Mesenchymal stem cell (in vitro differentiated cells and primary cell): ENCODE data around the gene RIN3.

ENCODE experiments used
- DNase-seq: peaks from one replicate; pipeline ENCODE4 v3.0.0-alpha.2; 2013
- H2AFZ ChIP-seq: one replicate; pipeline ENCODE4 v1.6.1; 2013; ENCODE audit warnings: low read depth, mild to moderate bottlenecking, control low read depth, inconsistent platforms, low read length, moderate library complexity
- H2AK5ac ChIP-seq: 2 replicates; pipeline ENCODE4 v1.6.1; 2013; ENCODE audit warnings: low read length, moderate library complexity, mild to moderate bottlenecking, inconsistent platforms; ENCODE audit not compliant: severe bottlenecking
- H2BK120ac ChIP-seq: one replicate; pipeline ENCODE4 v1.6.1; 2013; ENCODE audit warnings: low read depth, mild to moderate bottlenecking, inconsistent platforms, low read length, moderate library complexity
- H2BK12ac ChIP-seq, 2 experiments: one replicate each; pipeline ENCODE4 v1.6.1; 2013; ENCODE audit warnings: inconsistent platforms in 2 of 2, low read length in 2 of 2, mild to moderate bottlenecking in 2 of 2, moderate library complexity in 2 of 2, control low read depth in 1 of 2
- H2BK15ac ChIP-seq: one replicate; pipeline ENCODE4 v1.6.1; 2013; ENCODE audit warnings: mild to moderate bottlenecking, low read depth, inconsistent platforms; ENCODE audit not compliant: poor library complexity, severe bottlenecking
- H2BK5ac ChIP-seq: 2 replicates; pipeline ENCODE4 v1.6.1; 2013; ENCODE audit warnings: low read depth, mild to moderate bottlenecking, low read length, control low read depth, inconsistent platforms; ENCODE audit not compliant: poor library complexity, severe bottlenecking
- H3K14ac ChIP-seq, 2 experiments: one replicate each; pipeline ENCODE4 v1.6.1; 2013; ENCODE audit warnings: inconsistent platforms in 2 of 2, low read length in 2 of 2, control low read depth in 1 of 2, mild to moderate bottlenecking in 1 of 2, moderate library complexity in 1 of 2
- H3K18ac ChIP-seq, 2 experiments: one replicate each; pipeline ENCODE4 v1.6.1; 2013; ENCODE audit warnings: inconsistent platforms in 2 of 2, low read length in 2 of 2, control low read depth in 1 of 2, low read depth in 1 of 2, mild to moderate bottlenecking in 1 of 2
- H3K23ac ChIP-seq, 2 experiments: one replicate each; pipeline ENCODE4 v1.6.1; 2013; ENCODE audit warnings: inconsistent platforms in 2 of 2, low read length in 2 of 2, mild to moderate bottlenecking in 2 of 2, moderate library complexity in 2 of 2, control low read depth in 1 of 2
- H3K27ac ChIP-seq: 2 replicates; pipeline ENCODE4 v1.5.1; 2013; ENCODE audit warnings: mild to moderate bottlenecking, moderate library complexity, low read length, control low read depth, inconsistent platforms; ENCODE audit not compliant: poor library complexity, severe bottlenecking
- H3K27me3 ChIP-seq, 2 experiments: 2 replicates each; pipeline versions ENCODE4 v1.6.1 to v1.7.0; 2013; ENCODE audit warnings: low read length in 2 of 2, mild to moderate bottlenecking in 2 of 2, moderate library complexity in 2 of 2, control low read depth in 1 of 2, inconsistent platforms in 1 of 2; ENCODE audit not compliant: control insufficient read depth in 1 of 2, insufficient read depth in 1 of 2
- H3K36me3 ChIP-seq, 2 experiments: 2 replicates each; pipeline versions ENCODE4 v1.6.1 to v1.7.0; 2013; ENCODE audit warnings: low read length in 2 of 2, control low read depth in 1 of 2, inconsistent platforms in 1 of 2, low read depth in 1 of 2, mild to moderate bottlenecking in 1 of 2; ENCODE audit not compliant: insufficient read depth in 2 of 2, control insufficient read depth in 1 of 2
- H3K4ac ChIP-seq, 2 experiments: one replicate each; pipeline ENCODE4 v1.6.1; 2013; ENCODE audit warnings: inconsistent platforms in 2 of 2, low read length in 2 of 2, mild to moderate bottlenecking in 2 of 2, moderate library complexity in 2 of 2, control low read depth in 1 of 2, low read depth in 1 of 2
- H3K4me1 ChIP-seq: 2 replicates; pipeline ENCODE4 v1.6.1; 2013; ENCODE audit warnings: low read depth, low read length, control low read depth; ENCODE audit not compliant: control insufficient read depth, insufficient read depth
- H3K4me2 ChIP-seq: 2 replicates; pipeline ENCODE4 v1.6.1; 2013; ENCODE audit warnings: low read length, mild to moderate bottlenecking, inconsistent platforms; ENCODE audit not compliant: poor library complexity, severe bottlenecking
- H3K4me3 ChIP-seq, 2 experiments: 2 replicates each; pipeline versions ENCODE4 v1.5.1 to v1.7.0; 2013; ENCODE audit warnings: low read length in 2 of 2, mild to moderate bottlenecking in 2 of 2, control low read depth in 1 of 2, low read depth in 1 of 2; ENCODE audit not compliant: insufficient read depth in 1 of 2
- H3K79me1 ChIP-seq: replicated peaks from 2 replicates; pipeline ENCODE4 v1.6.1; 2013; ENCODE audit warnings: mild to moderate bottlenecking, control low read depth, low read length, inconsistent platforms; ENCODE audit not compliant: poor library complexity, severe bottlenecking
- H3K9ac ChIP-seq: 2 replicates; pipeline ENCODE4 v1.7.0; 2013; ENCODE audit warnings: mild to moderate bottlenecking, low read length, moderate library complexity
- H3K9me3 ChIP-seq: 2 replicates; pipeline ENCODE4 v1.7.0; 2013; ENCODE audit warnings: mild to moderate bottlenecking, low read length; ENCODE audit not compliant: control insufficient read depth
- H4K8ac ChIP-seq: one replicate; pipeline ENCODE4 v1.6.1; 2013; ENCODE audit warnings: inconsistent platforms, mild to moderate bottlenecking, low read length, moderate library complexity
- H4K91ac ChIP-seq: one replicate; pipeline ENCODE4 v1.6.1; 2013; ENCODE audit warnings: mild to moderate bottlenecking, low read length, inconsistent platforms
- WGBS: methylation state at CpG from one replicate; pipeline ENCODE4 v1.1.7; 2013; ENCODE audit warnings: mixed read lengths; 5-methylcytosine and 5-hydroxymethylcytosine counted together

The RIN3 gene

DNA sequence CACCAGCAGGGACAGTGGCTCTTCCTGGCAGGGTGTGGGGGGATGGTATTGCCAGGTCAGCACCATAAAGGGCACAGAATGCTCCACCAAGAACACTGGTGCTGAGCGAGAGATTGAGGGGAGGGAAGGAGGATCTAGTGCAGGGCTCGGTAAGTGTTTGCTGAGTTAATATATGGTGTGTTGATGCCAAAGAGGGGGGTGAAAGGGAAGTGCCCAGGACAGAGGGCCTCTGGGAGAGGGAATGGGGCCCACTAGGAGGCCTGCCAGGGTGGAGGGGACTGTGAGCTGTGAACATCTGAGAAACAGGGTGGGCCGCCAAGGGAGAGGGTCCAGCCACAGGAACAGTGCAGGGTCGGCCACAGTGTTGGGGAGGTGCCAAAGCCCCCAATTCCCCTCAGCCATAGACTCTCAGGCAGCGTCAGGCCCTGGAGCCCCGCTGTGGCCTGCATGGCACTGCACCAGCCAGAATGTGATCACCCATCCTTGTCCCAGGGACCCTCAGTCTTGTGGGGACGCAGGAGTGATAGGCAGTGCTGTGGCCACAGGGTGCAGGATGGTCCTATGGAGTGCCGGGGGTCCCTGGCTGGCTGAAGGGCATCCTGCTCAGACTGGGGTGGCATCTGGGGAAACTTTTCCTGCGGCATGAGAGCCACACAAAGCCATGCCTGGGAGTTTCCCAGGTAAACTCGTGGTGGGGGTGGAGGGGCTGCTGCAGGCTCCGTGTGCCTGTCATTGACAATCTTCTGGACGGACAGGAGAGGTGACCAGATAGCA is 11.9 kb downstream of the RIN3 start:
- no peak overlapping the region for H2BK5ac ChIP-seq
- peak overlapping the region; percentile 54 for H2BK15ac ChIP-seq
- H3K27ac ChIP-seq = no peak overlapping the region
- no peak overlapping the region for H2AK5ac ChIP-seq
- no peak overlapping the region for H3K4me2 ChIP-seq
- peak overlapping the region; percentile 83 for H4K91ac ChIP-seq
- H3K36me3 ChIP-seq = peaks cover 12 to 13% of the 10 kb centered on the region in 2 experiments
- no peak for DNase-seq
- peak overlapping the region; percentile 37 to 55 for H3K18ac ChIP-seq
- WGBS = 96% methylated on average over 11 of the region's 12 CpGs
- no peak overlapping the region for H3K9ac ChIP-seq
- no peaks in the 10 kb centered on the region for H3K27me3 ChIP-seq
- H3K4ac ChIP-seq = no peak overlapping the region
- H2AFZ ChIP-seq = no peak overlapping the region
- peaks cover 51% of the 10 kb centered on the region for H3K79me1 ChIP-seq
- no peak overlapping the region for H2BK120ac ChIP-seq
- H4K8ac ChIP-seq = peak overlapping the region; percentile 80
- no peaks in the 10 kb centered on the region for H3K9me3 ChIP-seq
- H3K23ac ChIP-seq = no peak overlapping the region
- peaks cover 12% of the 10 kb centered on the region for H3K4me1 ChIP-seq
- peak overlapping the region in 1 of 2 experiments; percentile 38 for H2BK12ac ChIP-seq
- H3K14ac ChIP-seq = peak overlapping the region in 1 of 2 experiments; percentile 77
- no peak overlapping the region for H3K4me3 ChIP-seq

DNA sequence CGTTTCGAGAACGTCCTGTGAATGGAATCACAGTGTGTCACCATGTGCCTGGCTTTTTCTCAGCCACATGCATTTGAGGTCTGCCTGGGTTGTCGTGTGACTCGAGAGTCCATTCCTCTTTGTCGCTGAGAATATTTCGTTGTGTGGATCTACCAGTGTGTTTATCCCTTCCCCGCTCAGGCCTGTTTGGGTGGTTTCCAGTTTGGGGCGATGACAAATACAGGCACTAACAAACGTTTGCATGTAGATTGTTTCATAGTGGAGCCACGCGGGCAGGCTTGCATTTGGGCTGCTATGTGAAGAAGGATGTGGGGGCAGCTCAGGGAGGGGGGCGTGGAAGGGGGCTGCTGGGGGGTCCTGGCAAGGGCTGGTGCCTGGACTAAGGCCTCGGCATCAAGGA is 14.1 kb downstream of the RIN3 start:
- Histone ChIP-seq H3K79me1 (peaks cover 55% of the 10 kb centered on the region), H3K27ac (no peak overlapping the region)

DNA sequence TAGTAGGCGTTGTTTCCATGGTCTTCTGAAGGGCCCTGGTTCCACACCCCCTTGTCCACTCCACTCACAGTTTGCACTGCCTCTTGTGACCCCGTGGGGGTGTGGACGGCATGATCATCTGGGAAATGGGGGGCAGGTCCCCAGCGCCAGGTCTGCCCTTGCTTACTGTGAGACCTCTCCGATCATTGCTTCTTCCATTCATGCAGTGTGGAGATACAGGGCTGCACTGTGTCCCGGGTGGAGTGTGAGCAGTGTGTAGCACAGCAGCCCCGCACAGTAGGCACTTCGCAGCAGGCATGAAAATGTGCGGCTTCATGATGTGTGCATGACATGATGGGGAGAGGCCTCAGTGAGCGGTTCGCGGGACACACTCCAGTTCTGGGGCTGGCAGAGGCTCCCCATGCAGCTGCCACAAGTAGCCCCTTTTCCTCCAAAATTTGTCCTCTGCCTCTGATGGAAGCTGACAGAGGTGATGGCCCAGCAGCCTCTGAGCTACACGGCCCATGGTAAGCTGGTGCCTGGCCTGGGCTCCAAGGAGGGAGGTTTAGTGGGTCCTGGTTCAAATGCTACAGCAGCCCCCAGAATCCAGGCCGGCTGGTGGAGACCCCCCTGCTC is 15.0 kb downstream of the RIN3 start:
- Histone ChIP-seq H3K36me3 (peaks cover 0 to 12% of the 10 kb centered on the region in 2 experiments), H3K4me1 (peaks cover 20% of the 10 kb centered on the region), H2BK5ac (no peak overlapping the region), H2AFZ (no peak overlapping the region), H4K8ac (peak overlapping the region; percentile 4), H4K91ac (no peak overlapping the region), H2BK12ac (no peak overlapping the region), H3K4ac (no peak overlapping the region), H3K27me3 (no peaks in the 10 kb centered on the region), H3K79me1 (peaks cover 55% of the 10 kb centered on the region), H3K9ac (no peak overlapping the region), H2BK15ac (no peak overlapping the region), H2AK5ac (no peak overlapping the region), H3K4me3 (no peak overlapping the region), H3K4me2 (no peak overlapping the region), H3K18ac (no peak overlapping the region), H3K23ac (no peak overlapping the region), H2BK120ac (no peak overlapping the region), H3K27ac (no peak overlapping the region), H3K9me3 (no peaks in the 10 kb centered on the region), H3K14ac (no peak overlapping the region)
- WGBS = 97% methylated on average over 14 of the region's 14 CpGs
- no peak for DNase-seq

More for the DNA sequence above, 14.1 kb downstream of the RIN3 start:
- H4K8ac ChIP-seq = no peak overlapping the region
- H2AFZ ChIP-seq = no peak overlapping the region
- no peak overlapping the region for H3K14ac ChIP-seq
- no peak overlapping the region for H2AK5ac ChIP-seq
- no peaks in the 10 kb centered on the region for H3K9me3 ChIP-seq
- H3K4me2 ChIP-seq = no peak overlapping the region
- H2BK120ac ChIP-seq = no peak overlapping the region
- H3K36me3 ChIP-seq = peaks cover 0 to 12% of the 10 kb centered on the region in 2 experiments
- 86% methylated on average over 14 of the region's 14 CpGs for WGBS
- no peak overlapping the region for H4K91ac ChIP-seq
- peaks cover 19% of the 10 kb centered on the region for H3K4me1 ChIP-seq
- H2BK15ac ChIP-seq = no peak overlapping the region
- no peak overlapping the region for H3K4ac ChIP-seq
- H3K4me3 ChIP-seq = no peak overlapping the region
- peak; percentile 36 for DNase-seq
- H3K18ac ChIP-seq = no peak overlapping the region
- H2BK5ac ChIP-seq = no peak overlapping the region
- H3K23ac ChIP-seq = no peak overlapping the region
- H3K27me3 ChIP-seq = no peaks in the 10 kb centered on the region
- no peak overlapping the region for H2BK12ac ChIP-seq
- H3K9ac ChIP-seq = no peak overlapping the region

DNA sequence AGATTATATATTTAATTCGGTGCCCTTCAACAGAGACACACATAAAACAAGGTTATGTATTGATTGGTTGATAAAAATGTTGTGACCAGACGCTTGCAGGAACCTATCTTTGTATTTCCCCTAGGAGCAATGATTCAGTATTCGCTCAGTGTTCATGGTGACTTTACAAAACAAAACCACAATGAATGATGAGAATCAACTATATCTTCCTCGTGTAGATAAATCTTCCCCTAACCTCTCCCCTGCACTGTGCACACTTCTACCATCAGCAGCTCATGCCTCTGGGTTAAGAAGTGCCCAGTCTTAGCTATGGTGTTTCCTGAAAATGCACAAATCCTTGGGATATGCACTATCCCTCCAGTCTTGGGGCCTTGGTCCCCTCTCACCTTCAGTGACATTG is 16.3 kb downstream of the RIN3 start:
- WGBS = 69% methylated on average over 3 of the region's 4 CpGs
- no peak for DNase-seq
- peaks cover 45% of the 10 kb centered on the region for H3K79me1 ChIP-seq
- no peaks in the 10 kb centered on the region for H3K9me3 ChIP-seq
- H3K18ac ChIP-seq = no peak overlapping the region
- H3K4me3 ChIP-seq = no peak overlapping the region
- H3K4me2 ChIP-seq = no peak overlapping the region
- peaks cover 16% of the 10 kb centered on the region for H3K4me1 ChIP-seq
- H3K4ac ChIP-seq = no peak overlapping the region
- H2BK12ac ChIP-seq = no peak overlapping the region
- peak overlapping the region; percentile 7 for H3K9ac ChIP-seq
- no peak overlapping the region for H2BK15ac ChIP-seq
- no peak overlapping the region for H2BK5ac ChIP-seq
- no peak overlapping the region for H2AK5ac ChIP-seq
- H3K23ac ChIP-seq = no peak overlapping the region
- peaks cover 1 to 8% of the 10 kb centered on the region in 2 experiments for H3K36me3 ChIP-seq
- H3K14ac ChIP-seq = no peak overlapping the region
- no peak overlapping the region for H2BK120ac ChIP-seq
- no peak overlapping the region for H2AFZ ChIP-seq
- H4K8ac ChIP-seq = no peak overlapping the region
- no peak overlapping the region for H4K91ac ChIP-seq
- no peaks in the 10 kb centered on the region for H3K27me3 ChIP-seq
- no peak overlapping the region for H3K27ac ChIP-seq
